ENCODE results near the gene RORC. TPM values are rescaled to one million over a fixed set of nuclear protein-coding genes. Genes with fewer than 3 reads are reported as not detected.

Gene RORC
- total and polyA plus RNA-seq, 2 experiments from 2014 or later = not detected

GRCh38 chr1:151825751-151826660, 5.6 kb downstream of the RORC start:
- Histone ChIP-seq H3K27me3 (no peaks in the 10 kb centered on the region), H3K4me3 (no peak overlapping the region), H3K4me1 (ENCODE audit: low read depth) (no peaks in the 10 kb centered on the region), H3K9me3 (ENCODE audit: low read depth) (no peaks in the 10 kb centered on the region), H3K36me3 (no peaks in the 10 kb centered on the region), H3K27ac (no peak overlapping the region)
- no peak for TF ChIP-seq CTCF (IDR thresholded peaks at IDR 0.05; ENCODE audit: low read depth, low read length)
- DNase-seq (ENCODE audit: low read depth in 1 of 2, low spot score in 1 of 2) = no peak

GRCh38 chr1:151825204-151825603, 6.4 kb downstream of the RORC start:
- H3K4me1 ChIP-seq (ENCODE audit: low read depth) = no peaks in the 10 kb centered on the region
- no peak overlapping the region for H3K4me3 ChIP-seq
- no peak overlapping the region for H3K27ac ChIP-seq

GRCh38 chr1:151823175-151823574, 8.4 kb downstream of the RORC start:
- no peaks in the 10 kb centered on the region for H3K27me3 ChIP-seq
- TF ChIP-seq CTCF (IDR thresholded peaks at IDR 0.05; ENCODE audit: low read depth, low read length) = no peak
- no peak overlapping the region for H3K4me3 ChIP-seq
- no peaks in the 10 kb centered on the region for H3K9me3 ChIP-seq (ENCODE audit: low read depth)
- no peak for DNase-seq (ENCODE audit: low read depth in 1 of 2, low spot score in 1 of 2)
- no peak overlapping the region for H3K27ac ChIP-seq
- no peaks in the 10 kb centered on the region for H3K4me1 ChIP-seq (ENCODE audit: low read depth)
- H3K36me3 ChIP-seq = no peaks in the 10 kb centered on the region

More at GRCh38 chr1:151825204-151825603, 6.4 kb downstream of the RORC start:
- no peaks in the 10 kb centered on the region for H3K36me3 ChIP-seq
- no peak for TF ChIP-seq CTCF (IDR thresholded peaks at IDR 0.05; ENCODE audit: low read depth, low read length)
- no peaks in the 10 kb centered on the region for H3K9me3 ChIP-seq (ENCODE audit: low read depth)
- no peaks in the 10 kb centered on the region for H3K27me3 ChIP-seq
- no peak for DNase-seq (ENCODE audit: low read depth in 1 of 2, low spot score in 1 of 2)

GRCh38 chr1:151822404-151822803, 9.2 kb downstream of the RORC start:
- H3K27me3 ChIP-seq = no peaks in the 10 kb centered on the region
- no peak overlapping the region for H3K4me3 ChIP-seq
- no peak for DNase-seq (ENCODE audit: low read depth in 1 of 2, low spot score in 1 of 2)
- TF ChIP-seq CTCF (IDR thresholded peaks at IDR 0.05; ENCODE audit: low read depth, low read length) = no peak
- H3K27ac ChIP-seq = no peak overlapping the region
- no peaks in the 10 kb centered on the region for H3K36me3 ChIP-seq
- H3K9me3 ChIP-seq (ENCODE audit: low read depth) = no peaks in the 10 kb centered on the region
- H3K4me1 ChIP-seq (ENCODE audit: low read depth) = no peaks in the 10 kb centered on the region

DNA sequence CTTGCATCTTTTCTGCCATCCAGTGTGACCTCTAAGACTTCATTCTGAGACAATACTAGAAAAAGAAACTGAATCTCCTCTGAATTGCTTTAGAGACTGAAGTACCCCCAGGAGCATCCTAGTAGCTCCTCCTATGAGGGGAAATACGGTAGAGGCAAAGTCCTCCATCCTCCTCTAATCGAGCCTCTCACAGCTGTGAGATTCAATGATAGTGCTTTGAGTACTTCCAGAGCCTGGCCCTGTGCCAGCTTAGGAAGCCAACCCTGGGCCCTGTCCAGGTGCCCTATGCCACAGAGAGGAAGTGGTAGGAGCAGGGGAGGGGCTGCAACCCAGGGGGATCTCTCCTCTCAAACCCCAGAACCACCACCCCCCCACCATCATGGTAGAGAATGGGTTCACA, 10.7 kb downstream of the RORC start:
- no peak overlapping the region for H3K4me3 ChIP-seq
- H3K27me3 ChIP-seq = no peaks in the 10 kb centered on the region
- peaks cover 3% of the 10 kb centered on the region for H3K4me1 ChIP-seq (ENCODE audit: low read depth)
- no peak for TF ChIP-seq CTCF (IDR thresholded peaks at IDR 0.05; ENCODE audit: low read depth, low read length)
- DNase-seq (ENCODE audit: low read depth in 1 of 2, low spot score in 1 of 2) = no peak
- no peaks in the 10 kb centered on the region for H3K9me3 ChIP-seq (ENCODE audit: low read depth)
- H3K27ac ChIP-seq = no peak overlapping the region
- H3K36me3 ChIP-seq = no peaks in the 10 kb centered on the region
